ENCODE data around the gene FKBP11.
A peak's percentile ranks its signal among the peaks of the same experiment; 100 is the strongest.
"Not testable (repeated sequence)": the region's sequence is repeated elsewhere in the genome, so short reads cannot be mapped to it uniquely, and the experiment has no call there.

The FKBP11 gene

DNA sequence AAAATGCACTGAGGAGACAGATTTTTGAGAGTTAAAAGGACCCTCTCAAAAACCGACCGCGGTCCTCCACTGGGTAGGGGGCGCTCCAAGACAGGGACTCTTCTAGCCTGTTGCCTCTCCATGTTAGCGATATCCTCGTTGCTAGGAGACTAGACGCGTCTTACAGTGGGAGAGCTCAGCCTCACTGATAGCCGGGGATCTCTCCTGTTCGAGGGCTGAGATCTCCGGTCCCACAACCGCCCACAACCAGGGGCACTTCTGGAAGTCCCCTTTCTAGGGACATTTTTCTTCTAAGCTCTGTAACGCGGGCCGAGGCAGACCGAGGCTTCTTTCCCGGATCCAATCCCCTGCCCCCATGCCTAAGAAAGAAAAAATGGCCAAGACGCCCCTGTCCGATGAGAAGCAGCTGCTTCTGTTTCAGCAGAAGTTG lies 21.3 kb downstream of the FKBP11 start:
- DNase-seq: peak; percentile 7

DNA sequence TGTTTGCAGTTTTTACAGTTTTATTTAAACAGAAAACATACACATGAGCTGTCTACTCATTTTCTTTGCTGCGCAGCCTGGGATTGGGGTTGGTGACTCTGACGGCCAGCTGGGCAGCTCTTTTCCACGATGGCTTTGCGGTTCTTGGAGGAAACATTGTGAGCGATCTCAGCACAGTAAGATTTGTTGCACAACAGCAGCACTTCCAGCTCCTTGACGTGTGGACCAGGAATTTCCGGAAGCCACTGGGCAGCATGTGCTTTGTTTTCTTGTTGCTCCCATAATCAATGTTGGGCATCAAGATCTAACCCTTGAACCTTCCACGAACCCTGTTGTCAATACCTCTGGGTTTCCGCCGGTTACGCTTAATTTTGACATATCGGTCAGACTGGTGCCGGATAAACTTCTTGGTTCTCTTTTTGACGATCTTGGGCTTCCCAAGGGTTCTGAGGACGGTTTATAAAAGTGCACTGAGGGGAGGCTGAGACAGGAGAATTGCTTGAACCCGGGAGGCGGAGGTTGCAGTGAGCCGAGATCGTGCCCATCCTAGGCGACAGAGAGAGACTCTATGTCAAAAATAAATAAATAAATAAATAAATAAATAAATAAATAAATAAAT lies 21.8 kb downstream of the FKBP11 start:
- no peak for DNase-seq

DNA sequence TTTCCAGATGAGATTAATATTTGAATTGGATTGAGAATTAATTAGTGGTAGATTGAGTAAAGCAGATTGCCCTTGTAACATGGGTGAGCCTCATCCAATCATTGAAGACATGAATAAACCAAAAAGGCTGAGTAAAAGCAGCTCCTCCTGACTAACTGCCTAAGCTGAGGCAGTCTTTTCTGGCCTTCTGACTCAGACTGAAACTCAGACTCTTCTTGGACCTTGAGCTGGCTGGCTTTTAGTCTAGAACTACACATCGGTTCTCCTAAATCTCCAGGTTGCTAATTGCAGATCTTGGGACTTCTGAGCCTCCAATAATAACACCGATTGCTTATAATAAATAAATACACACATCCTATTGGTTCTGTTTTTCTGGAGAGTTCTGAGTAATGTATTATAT lies 24.0 kb downstream of the FKBP11 start:
- no peak for DNase-seq

DNA sequence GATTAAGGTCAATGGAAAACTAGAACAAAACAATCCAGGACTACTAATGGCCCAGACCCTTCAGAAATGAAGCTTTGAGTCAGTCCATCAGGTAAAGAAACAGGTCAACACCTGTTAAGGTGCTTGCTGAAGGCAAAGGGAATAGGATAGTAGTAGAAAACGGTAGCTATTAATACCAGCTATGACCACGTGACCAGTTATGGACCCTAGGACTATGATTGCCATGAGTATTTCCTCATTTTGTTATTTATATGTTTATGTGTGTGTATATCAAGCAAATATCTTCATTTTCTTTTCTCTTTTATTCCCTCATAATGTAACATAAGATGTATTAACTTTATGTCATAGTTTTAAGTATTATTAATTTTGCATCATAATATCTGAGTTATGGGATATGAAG lies 25.6 kb downstream of the FKBP11 start:
- no peak for DNase-seq

DNA sequence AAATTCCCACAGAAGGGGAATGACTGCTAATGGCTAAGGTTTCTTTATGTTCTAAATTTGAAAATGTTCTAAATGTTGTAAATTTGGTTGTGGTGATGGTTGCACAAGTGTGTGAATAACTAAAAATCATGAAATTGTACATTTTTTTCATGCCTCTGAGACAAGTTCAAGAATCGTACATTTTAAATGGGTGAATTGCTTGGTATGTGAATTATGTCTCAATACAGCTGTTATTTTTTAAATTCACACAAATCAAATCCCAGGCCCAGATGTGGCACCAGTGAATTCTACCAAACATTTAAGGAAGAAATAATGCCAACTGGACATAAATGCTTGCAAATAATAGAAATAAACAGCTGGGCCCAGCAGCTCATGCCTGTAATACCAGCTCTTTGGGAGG lies 31.0 kb downstream of the FKBP11 start:
- DNase-seq: no peak

DNA sequence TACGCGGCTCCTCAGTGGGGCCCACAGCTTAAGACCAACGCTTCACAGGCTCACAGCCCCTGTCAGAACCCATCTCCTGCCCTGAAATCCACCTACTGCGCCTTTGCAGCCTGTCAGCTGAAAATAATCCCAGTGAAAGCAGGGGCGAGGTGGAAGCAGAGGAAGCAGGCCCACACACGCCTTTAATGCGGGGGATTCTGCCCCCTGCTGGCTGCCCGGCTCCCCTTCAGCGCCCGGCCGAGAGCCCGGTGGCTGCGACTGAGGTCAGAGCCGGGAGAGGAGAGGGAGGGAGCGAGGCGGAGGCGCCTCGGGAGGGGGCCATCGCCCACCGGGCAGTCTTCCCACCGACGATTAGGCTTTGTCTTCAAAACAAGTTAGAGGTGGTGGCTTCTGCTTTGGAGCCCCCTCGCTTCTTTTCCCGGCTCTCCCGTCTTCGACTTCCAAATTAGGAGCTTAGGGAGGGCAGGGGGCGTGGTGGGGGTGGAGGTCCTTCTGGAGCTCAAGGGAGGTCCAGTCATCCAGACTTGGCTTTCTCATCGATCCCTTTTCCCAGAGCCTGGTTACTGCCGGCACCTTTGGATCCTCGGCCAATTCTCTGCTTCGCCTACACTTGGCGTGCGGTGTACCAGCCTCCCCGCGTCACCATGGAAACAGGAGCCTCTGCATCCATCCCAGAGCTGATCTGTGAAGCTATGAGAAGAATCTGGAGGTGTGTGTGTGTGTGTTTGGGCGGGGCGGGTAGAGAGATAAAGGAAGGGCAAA lies 34.5 kb downstream of the FKBP11 start:
- DNase-seq: peak; percentile 27

DNA sequence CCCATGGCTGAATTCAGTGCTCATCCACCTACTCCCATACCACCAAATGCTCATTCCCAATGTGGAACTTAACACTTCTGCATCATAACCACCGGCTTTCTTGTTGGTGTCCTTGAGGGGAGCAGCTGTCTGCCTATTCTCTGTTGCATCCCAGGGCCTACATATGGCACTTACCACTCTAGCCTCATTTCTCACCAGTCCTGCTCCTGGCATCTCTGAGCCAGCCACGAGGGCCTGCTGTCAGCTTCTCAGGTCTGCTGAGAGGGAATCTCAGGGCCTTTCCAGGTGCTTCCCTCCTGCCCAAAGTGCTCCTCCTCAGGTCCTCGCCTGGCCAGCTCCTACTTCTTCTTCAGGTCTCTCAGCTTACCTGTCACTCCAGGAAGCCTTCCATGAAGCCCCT lies 35.6 kb downstream of the FKBP11 start:
- DNase-seq: no peak

DNA sequence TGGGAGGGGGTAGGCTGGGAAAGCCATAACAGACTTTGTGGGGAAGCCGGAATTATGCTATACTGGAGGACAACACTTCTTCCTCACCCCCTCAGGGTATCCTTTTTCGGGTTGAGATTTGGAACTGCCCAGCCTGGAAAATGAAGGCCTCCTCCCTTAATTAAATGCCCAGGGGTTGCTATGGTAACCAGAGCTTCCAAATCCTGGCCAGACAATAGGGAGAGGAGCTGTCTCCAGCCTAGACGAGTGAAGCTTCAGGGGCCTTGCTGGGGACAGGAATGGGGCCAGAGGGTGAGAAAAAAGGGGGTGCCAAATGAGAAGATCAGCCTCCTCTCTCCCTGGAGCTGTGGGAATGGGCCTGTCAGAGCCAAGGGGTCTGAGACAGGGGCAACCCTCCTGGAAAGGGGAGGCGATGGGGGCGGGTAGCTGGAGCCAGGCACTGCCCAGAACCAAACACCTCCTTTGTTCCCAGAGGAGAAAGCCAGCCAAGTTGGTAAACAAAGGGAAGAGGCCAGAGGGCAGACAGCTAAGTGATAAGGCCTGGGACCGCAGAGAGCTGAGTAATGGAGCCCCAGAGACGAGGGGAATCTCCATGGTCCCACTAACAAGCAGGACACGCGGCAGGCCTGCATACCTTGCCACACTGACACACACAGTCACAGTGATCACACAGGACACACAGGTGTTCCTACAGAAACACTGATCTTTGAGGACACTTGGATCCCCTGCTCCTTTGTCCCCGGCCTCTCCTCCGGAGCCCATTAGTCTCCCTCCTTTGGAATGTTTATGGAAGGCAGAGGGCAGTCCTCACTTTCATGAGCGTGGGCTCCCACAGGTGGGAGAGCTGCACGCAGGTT lies 41.8 kb downstream of the FKBP11 start:
- DNase-seq: no peak

DNA sequence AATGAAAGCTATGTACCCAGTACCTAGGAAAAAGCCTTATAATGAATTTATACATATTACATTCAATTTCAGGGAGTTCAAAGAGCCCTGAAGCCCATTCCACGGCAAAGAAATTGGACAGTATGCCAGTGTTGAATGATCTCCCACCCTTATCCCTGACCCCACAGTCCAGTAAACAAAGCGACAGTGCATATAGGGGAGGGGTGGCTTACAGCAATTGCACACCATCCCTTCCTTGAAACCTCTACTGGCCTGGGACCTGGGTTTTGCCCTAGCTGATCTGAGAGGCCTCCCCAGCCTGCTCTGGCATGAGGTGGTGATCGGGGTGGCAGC lies 42.4 kb downstream of the FKBP11 start:
- DNase-seq: no peak

DNA sequence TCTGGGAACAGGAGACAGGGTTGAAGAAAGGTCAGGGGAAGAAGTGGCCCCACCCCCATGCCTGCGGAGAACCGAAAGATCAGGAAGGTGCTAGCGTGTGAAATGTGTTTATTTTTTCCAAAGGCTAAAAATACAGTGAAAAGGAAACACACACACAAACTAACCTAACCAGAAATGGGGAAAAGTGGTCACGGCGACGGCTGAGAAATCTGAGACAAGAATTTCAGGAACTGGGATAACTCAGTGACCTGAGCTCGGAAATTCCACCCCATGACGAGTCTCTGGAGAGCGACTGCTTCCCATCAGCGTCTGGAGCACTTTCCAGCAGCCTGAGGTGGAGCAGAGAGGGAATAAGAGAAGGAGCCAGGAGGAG lies 43.0 kb downstream of the FKBP11 start:
- no peak for DNase-seq

DNA sequence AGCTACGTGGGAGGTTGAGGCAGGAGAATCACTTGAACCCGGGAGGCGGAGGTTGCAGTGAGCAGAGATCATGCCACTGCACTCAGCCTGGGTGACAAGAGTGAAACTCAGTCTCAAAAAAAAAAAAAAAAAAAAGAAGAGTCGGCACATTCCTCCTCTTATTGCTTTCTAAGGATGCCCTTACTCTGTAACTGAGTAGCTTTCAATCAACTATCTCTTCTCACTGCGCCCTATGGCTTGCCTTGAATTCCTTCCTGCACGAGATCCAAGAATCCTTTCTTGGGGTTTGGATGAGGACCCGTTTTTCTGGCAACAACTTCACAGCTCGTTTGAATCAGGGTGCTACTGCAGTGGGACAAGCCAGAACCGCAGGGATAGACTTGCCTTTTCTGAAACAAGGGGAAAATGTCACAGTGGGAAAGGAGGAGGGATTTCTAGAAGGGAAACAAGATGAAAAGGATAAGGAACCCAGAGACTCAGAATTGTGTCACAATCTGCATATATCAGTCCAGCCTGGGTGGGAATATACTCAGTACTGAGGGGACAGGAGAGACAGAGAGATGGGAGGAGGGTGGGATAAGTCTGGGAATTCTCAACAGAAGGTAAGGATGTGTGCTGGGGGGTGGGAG lies 43.5 kb downstream of the FKBP11 start:
- no peak for DNase-seq

DNA sequence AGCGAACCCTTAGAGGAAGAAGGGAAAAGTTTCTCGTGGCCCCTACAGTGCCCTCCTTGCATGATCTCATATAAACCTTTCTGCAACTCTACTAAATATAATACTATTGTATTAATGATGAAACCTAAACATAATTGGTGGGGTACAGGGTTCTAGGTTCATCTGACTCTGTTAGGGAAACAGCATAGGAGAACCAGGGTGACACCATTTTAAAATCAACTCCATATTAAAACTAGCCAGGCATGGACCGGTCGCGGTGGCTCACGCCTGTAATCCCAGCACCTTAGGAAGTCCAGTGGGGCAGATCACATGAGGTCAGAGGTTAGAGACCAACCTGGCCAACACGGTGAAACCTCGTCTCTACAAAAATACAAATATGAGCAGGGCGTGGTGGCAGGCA lies 44.6 kb downstream of the FKBP11 start:
- no peak for DNase-seq

DNA sequence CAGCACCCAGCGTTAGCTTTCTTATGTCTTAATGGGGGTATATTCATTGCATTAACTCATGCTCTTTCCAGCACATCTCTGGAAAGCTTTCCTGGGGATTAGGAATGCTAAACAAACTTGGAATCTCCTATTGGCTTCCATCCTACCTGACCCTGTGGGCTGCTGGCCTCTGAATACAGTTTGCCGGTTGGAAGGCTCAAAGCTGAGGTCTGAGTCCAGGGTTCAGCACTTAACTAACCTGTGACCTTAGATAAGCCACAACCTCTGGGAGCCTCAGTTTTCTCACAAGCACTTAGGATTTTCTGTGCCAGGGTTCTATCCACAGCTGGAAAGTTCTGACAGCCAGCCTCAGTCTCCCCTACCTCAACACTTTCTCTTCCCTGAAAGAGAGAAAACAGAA lies 46.7 kb downstream of the FKBP11 start:
- no peak for DNase-seq

DNA sequence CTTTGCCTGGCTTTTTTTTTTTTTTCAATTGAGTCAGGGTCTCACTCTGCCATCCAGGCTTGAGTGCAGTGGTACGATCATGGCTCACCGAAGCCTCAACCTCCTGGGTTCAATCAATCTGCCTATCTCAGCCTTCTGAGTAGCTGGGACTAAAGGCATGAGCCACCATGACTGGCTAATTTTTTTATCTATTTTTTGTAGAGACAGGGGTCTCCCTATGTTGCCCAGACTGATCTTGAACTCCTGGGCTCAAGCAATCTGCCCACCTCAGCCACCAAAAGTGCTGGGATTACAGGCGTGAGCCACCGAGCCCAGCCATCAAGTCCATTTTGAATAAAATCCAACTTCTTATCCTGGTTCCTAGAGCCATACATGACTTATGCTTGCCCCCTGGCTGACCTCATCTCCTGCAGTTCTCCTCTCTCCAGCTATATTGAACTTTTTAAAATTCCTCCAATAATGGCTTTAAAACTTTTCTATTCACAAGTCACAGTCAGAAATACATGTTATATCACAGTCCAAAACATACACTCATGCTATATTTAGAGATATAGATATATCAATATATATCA lies 49.3 kb downstream of the FKBP11 start:
- DNase-seq: no peak

DNA sequence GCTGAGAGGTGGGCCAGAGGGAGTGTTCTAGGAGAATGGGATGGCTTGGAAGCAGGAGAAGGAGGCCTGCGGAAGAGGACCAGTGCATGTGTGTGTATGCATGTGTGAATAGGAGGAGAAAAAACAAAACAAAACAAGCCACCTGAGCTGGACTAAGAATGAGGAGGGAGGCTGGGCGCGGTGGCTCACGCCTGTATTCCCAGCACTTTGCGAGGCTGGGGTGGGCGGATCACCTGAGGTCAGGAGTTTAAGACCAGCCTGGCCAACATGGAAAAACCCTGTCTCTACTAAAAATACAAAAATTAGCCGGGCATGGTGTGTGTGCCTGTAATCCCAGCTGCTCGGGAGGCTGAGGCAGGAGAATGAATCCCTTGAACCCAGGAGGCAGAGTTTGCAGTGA lies 51.8 kb downstream of the FKBP11 start:
- DNase-seq: not testable (repeated sequence)

DNA sequence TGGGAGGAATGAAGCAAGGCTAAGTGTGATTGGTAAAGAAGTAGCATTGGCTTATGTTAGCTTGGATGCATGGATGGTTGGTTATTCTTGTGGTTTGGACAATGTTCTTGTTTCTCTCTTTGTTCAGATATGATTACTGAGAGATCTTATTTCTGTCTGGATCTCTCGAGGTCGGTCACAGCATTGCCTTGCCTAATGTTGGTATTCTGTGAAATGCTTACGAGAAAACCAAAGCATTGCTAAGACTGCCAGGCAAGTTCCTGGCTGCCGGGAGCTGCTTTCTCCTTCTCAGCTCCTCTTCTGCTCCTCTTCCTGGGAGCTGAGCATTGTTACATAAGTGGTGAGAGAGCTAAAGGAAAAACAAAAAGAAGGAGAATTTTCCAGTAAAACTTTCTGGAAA lies 52.2 kb downstream of the FKBP11 start:
- DNase-seq: no peak
